ENCODE measurements around the gene DUSP1.

DUSP1 gene

GRCh38 chr5:172751761-172752510 is 19.1 kb downstream of the DUSP1 start:
- no peaks in the 10 kb centered on the region for H3K9me2 ChIP-seq (replicated peaks; ENCODE audit: insufficient read depth, low read length)
- TF ChIP-seq CTCF (IDR thresholded peaks at IDR 0.05; ENCODE audit: insufficient read depth, low read length, poor library complexity, severe bottlenecking) (no peak), EZH2phosphoT487 (conservative IDR thresholded peaks at IDR 0.05; ENCODE audit: low read length) (no peak)
- no peaks in the 10 kb centered on the region for H3K9me3 ChIP-seq (ENCODE audit: insufficient read depth, low read length)
- H3K36me3 ChIP-seq (ENCODE audit: low read length), result no peaks in the 10 kb centered on the region
- H3K27me3 ChIP-seq (ENCODE audit: low read length), result no peaks in the 10 kb centered on the region
- no peak overlapping the region for H3K4me2 ChIP-seq (ENCODE audit: low read depth, low read length, poor library complexity, severe bottlenecking)
- H3K79me2 ChIP-seq (ENCODE audit: insufficient read depth, low read length), result no peaks in the 10 kb centered on the region
- no peak overlapping the region for H3K27ac ChIP-seq (ENCODE audit: low read depth, low read length)
- H3F3A ChIP-seq (ENCODE audit: insufficient read depth), result no peaks in the 10 kb centered on the region
- no peak overlapping the region for H2AFZ ChIP-seq (ENCODE audit: low read depth, low read length, severe bottlenecking)
- no peak overlapping the region for H3K4me3 ChIP-seq (ENCODE audit: insufficient read depth, low read length, poor library complexity, severe bottlenecking)
- H3K9ac ChIP-seq (ENCODE audit: low read length), result no peak overlapping the region
- no peaks in the 10 kb centered on the region for H4K20me1 ChIP-seq (ENCODE audit: low read depth, low read length)

GRCh38 chr5:172749881-172750633 is 20.9 kb downstream of the DUSP1 start:
- Histone ChIP-seq H3K9me2 (replicated peaks; ENCODE audit: insufficient read depth, low read length) (no peaks in the 10 kb centered on the region), H3K9ac (ENCODE audit: low read length) (no peak overlapping the region), H3K27ac (ENCODE audit: low read depth, low read length) (no peak overlapping the region), H4K20me1 (ENCODE audit: low read depth, low read length) (no peaks in the 10 kb centered on the region), H3K4me2 (ENCODE audit: low read depth, low read length, poor library complexity, severe bottlenecking) (no peak overlapping the region), H3K4me3 (ENCODE audit: insufficient read depth, low read length, poor library complexity, severe bottlenecking) (no peak overlapping the region), H2AFZ (ENCODE audit: low read depth, low read length, severe bottlenecking) (no peak overlapping the region), H3K36me3 (ENCODE audit: low read length) (no peaks in the 10 kb centered on the region), H3K79me2 (ENCODE audit: insufficient read depth, low read length) (no peaks in the 10 kb centered on the region), H3F3A (ENCODE audit: insufficient read depth) (no peaks in the 10 kb centered on the region), H3K9me3 (ENCODE audit: insufficient read depth, low read length) (no peaks in the 10 kb centered on the region), H3K27me3 (ENCODE audit: low read length) (no peaks in the 10 kb centered on the region)
- TF ChIP-seq EZH2phosphoT487 (conservative IDR thresholded peaks at IDR 0.05; ENCODE audit: low read length), result no peak
- TF ChIP-seq CTCF (IDR thresholded peaks at IDR 0.05; ENCODE audit: insufficient read depth, low read length, poor library complexity, severe bottlenecking), result no peak

GRCh38 chr5:172749076-172749475 is 21.9 kb downstream of the DUSP1 start:
- no peaks in the 10 kb centered on the region for H3K27me3 ChIP-seq (ENCODE audit: low read length)
- no peaks in the 10 kb centered on the region for H3K36me3 ChIP-seq (ENCODE audit: low read length)
- H3K9me2 ChIP-seq (replicated peaks; ENCODE audit: insufficient read depth, low read length), result no peaks in the 10 kb centered on the region
- no peaks in the 10 kb centered on the region for H3K9me3 ChIP-seq (ENCODE audit: insufficient read depth, low read length)
- TF ChIP-seq EZH2phosphoT487 (conservative IDR thresholded peaks at IDR 0.05; ENCODE audit: low read length) (no peak), CTCF (IDR thresholded peaks at IDR 0.05; ENCODE audit: insufficient read depth, low read length, poor library complexity, severe bottlenecking) (no peak)
- no peak overlapping the region for H3K4me2 ChIP-seq (ENCODE audit: low read depth, low read length, poor library complexity, severe bottlenecking)
- no peaks in the 10 kb centered on the region for H3F3A ChIP-seq (ENCODE audit: insufficient read depth)
- H4K20me1 ChIP-seq (ENCODE audit: low read depth, low read length), result no peaks in the 10 kb centered on the region
- no peak overlapping the region for H3K9ac ChIP-seq (ENCODE audit: low read length)
- no peaks in the 10 kb centered on the region for H3K79me2 ChIP-seq (ENCODE audit: insufficient read depth, low read length)
- H3K27ac ChIP-seq (ENCODE audit: low read depth, low read length), result no peak overlapping the region
- no peak overlapping the region for H2AFZ ChIP-seq (ENCODE audit: low read depth, low read length, severe bottlenecking)
- no peak overlapping the region for H3K4me3 ChIP-seq (ENCODE audit: insufficient read depth, low read length, poor library complexity, severe bottlenecking)

Measured in SU-DHL-6 (cell line).